Loucy (cell line): ENCODE measurements around the gene FAM161B.

Experiments used
- CTCF ChIP-seq: fragments of 200-600 bp; sonication (generic); conservative IDR thresholded peaks from 2 replicates; pipeline ENCODE4 v1.5.1; 2014; ENCODE audit warnings: mild to moderate bottlenecking, antibody characterized with exemption, low read length
- EZH2phosphoT487 ChIP-seq: fragments of 200-600 bp; IDR thresholded peaks from 2 replicates; pipeline ENCODE4 v1.6.1; 2018; ENCODE audit warnings: antibody characterized with exemption, mild to moderate bottlenecking, moderate library complexity, borderline replicate concordance

GRCh38 chr14:73965216-73965615 lies 15.3 kb upstream of the FAM161B start:
- TF ChIP-seq CTCF (no peak), EZH2phosphoT487 (no peak)
